Measurements from ENCODE around the gene SIGLEC15. TPM values are rescaled to one million over a fixed set of nuclear protein-coding genes. Genes with fewer than 3 reads are reported as not detected.

SIGLEC15 gene
- total RNA-seq, 1 experiment from 2014 or later: not detected

GRCh38 chr18:45839414-45840395, 14.2 kb downstream of the SIGLEC15 start:
- peak; percentile 68 for TF ChIP-seq RAD21 (IDR thresholded peaks at IDR 0.05; ENCODE audit: low read depth)
- no peak for TF ChIP-seq FOSL1 (IDR thresholded peaks at IDR 0.05; ENCODE audit: low read depth)
- peak; percentile 48 to 59 (median 59); a peak in 5 of 6 replicates for TF ChIP-seq CTCF (IDR thresholded peaks at IDR 0.05 in 2 of 3, conservative IDR thresholded peaks at IDR 0.05 in 1 of 3; ENCODE audit: borderline replicate concordance in 1 of 3, insufficient read depth in 1 of 3, low read depth in 2 of 3, low read length in 2 of 3)
- Histone ChIP-seq H3K79me2 (ENCODE audit: insufficient read depth, low read length) (no peaks in the 10 kb centered on the region), H3K4me1 (ENCODE audit: control insufficient read depth in 1 of 2, insufficient read depth in 2 of 2, low read length in 2 of 2) (no peaks in the 10 kb centered on the region), H2AFZ (ENCODE audit: low read depth, low read length, poor library complexity, severe bottlenecking) (no peak overlapping the region), H3K36me3 (ENCODE audit: control insufficient read depth in 1 of 2, insufficient read depth in 2 of 2, low read length in 2 of 2) (no peaks in the 10 kb centered on the region), H3K9ac (ENCODE audit: low read length) (no peak overlapping the region), H3K27me3 (ENCODE audit: insufficient read depth, low read length) (no peaks in the 10 kb centered on the region), H3K9me2 (ENCODE audit: insufficient read depth) (no peaks in the 10 kb centered on the region), H3K4me2 (ENCODE audit: low read length) (no peak overlapping the region), H3K4me3 (replicated peaks in 1 of 2; ENCODE audit: low read depth in 1 of 2, low read length in 2 of 2) (no peak overlapping the region), H4K20me1 (ENCODE audit: insufficient read depth) (no peaks in the 10 kb centered on the region), H3K9me3 (ENCODE audit: control insufficient read depth in 1 of 2, insufficient read depth in 1 of 2, low read depth in 1 of 2, low read length in 2 of 2) (no peaks in the 10 kb centered on the region), H3K27ac (ENCODE audit: low read depth, low read length) (no peak overlapping the region)
- peak; percentile 10 for DNase-seq (ENCODE audit: low read depth, low spot score)
- RAD21 ChIA-PET (ENCODE audit: low non-redundant PET in 1 of 2, low total read pairs in 2 of 2, uncharacterized antibody in 2 of 2, unreplicated experiment in 2 of 2): interaction anchor here (0.6 to 1.0 kb wide), 2 partner anchors 117 kb away, joined by 3 to 7 read pairs; no protein-coding TSS in a partner anchor
- POLR2A ChIA-PET: no interaction called here
- BruUV-seq (replicated peaks): no TSS peak
- intact Hi-C loops (cut with micrococcal nuclease): loop anchor here (1.0 kb wide), 2 partner anchors 116 to 148 kb away; no protein-coding TSS in a partner anchor
- CTCF ChIA-PET: interaction anchor here (0.6 to 1.6 kb wide), 10 partner anchors 9 to 234 kb away, joined by 3 to 7 read pairs (median 4); partner anchors contain the start of gene SLC14A1
- peak; percentile 79 for ATAC-seq
